ENCODE data around the gene LRRC55.

The LRRC55 gene

DNA sequence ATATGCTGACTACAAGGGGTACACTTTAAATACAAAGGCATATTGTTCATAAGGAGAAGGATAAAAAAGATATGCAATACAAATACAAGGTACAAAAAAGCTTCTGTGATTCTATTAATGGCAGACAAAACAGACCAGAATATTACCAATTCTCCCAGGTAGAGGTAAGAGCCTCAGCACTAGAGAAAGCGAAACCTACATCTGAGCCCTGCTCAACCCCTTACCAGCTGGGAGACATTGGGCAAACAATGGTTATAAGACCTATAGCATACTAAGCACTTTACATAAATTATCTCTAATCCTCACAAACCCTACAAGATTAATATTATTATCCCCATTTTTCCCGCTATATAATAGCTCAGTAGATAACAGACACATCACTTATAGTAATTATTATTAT lies 41.2 kb upstream of the LRRC55 start:
- WGBS = 50% methylated on average over 2 of the region's 2 CpGs
- Histone ChIP-seq H2BK5ac (ENCODE audit: low read depth, low read length, poor library complexity, severe bottlenecking) (no peak overlapping the region), H2BK15ac (ENCODE audit: low read depth, poor library complexity, severe bottlenecking) (no peak overlapping the region), H3K79me1 (replicated peaks; ENCODE audit: low read length, poor library complexity, severe bottlenecking) (no peaks in the 10 kb centered on the region), H3K4me3 (ENCODE audit: insufficient read depth in 1 of 2, low read depth in 1 of 2, low read length in 2 of 2) (no peak overlapping the region), H3K27ac (ENCODE audit: low read length, poor library complexity, severe bottlenecking) (no peak overlapping the region), H4K8ac (ENCODE audit: low read length) (no peak overlapping the region), H2BK12ac (ENCODE audit: low read length in 2 of 2) (no peak overlapping the region), H3K9ac (ENCODE audit: low read length) (no peak overlapping the region), H3K14ac (ENCODE audit: low read length in 2 of 2) (no peak overlapping the region), H3K4me1 (ENCODE audit: control insufficient read depth, insufficient read depth, low read depth, low read length) (no peaks in the 10 kb centered on the region), H2BK120ac (ENCODE audit: low read depth, low read length) (no peak overlapping the region), H3K4me2 (ENCODE audit: low read length, poor library complexity, severe bottlenecking) (no peak overlapping the region), H3K18ac (ENCODE audit: low read depth in 1 of 2, low read length in 2 of 2) (no peak overlapping the region), H3K4ac (ENCODE audit: low read depth in 1 of 2, low read length in 2 of 2) (no peak overlapping the region), H3K23ac (ENCODE audit: low read length in 2 of 2) (no peak overlapping the region), H3K36me3 (ENCODE audit: control insufficient read depth in 1 of 2, insufficient read depth in 2 of 2, low read depth in 1 of 2, low read length in 2 of 2) (no peaks in the 10 kb centered on the region), H3K27me3 (ENCODE audit: control insufficient read depth in 1 of 2, insufficient read depth in 1 of 2, low read length in 2 of 2) (peaks cover 3 to 22% of the 10 kb centered on the region in 2 experiments), H4K91ac (ENCODE audit: low read length) (no peak overlapping the region), H2AK5ac (ENCODE audit: low read length, severe bottlenecking) (no peak overlapping the region), H3K9me3 (ENCODE audit: control insufficient read depth, low read length) (no peaks in the 10 kb centered on the region), H2AFZ (ENCODE audit: low read depth, low read length) (no peak overlapping the region)
- DNase-seq = no peak

DNA sequence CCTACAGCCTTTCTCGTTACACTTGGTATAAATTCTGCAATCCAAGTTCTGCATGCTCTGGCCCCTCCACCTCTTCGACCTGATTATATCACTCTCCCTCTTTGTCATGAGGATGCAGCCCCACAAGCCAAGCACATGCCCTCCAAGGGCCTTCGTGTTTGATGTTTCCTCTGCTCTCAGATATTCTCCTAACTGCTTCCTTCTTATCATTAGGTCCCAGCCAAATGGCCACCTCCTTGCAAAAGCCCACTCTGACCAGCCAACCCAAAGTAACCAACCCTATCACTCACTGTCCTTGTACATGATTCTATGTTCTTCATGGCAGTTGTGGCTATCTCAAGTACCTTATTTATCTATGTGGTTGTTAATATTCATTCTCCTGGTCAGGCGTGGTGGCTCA lies 38.3 kb upstream of the LRRC55 start:
- no peak overlapping the region for H4K8ac ChIP-seq (ENCODE audit: low read length)
- 64% methylated on average over 4 of the region's 4 CpGs for WGBS
- H3K4me3 ChIP-seq (ENCODE audit: insufficient read depth in 1 of 2, low read depth in 1 of 2, low read length in 2 of 2) = no peak overlapping the region

GRCh38 chr11:57144075-57144474 lies 37.7 kb upstream of the LRRC55 start:
- H2AK5ac ChIP-seq (ENCODE audit: low read length, severe bottlenecking) = no peak overlapping the region
- H3K79me1 ChIP-seq (replicated peaks; ENCODE audit: low read length, poor library complexity, severe bottlenecking) = no peaks in the 10 kb centered on the region
- no peak overlapping the region for H3K23ac ChIP-seq (ENCODE audit: low read length in 2 of 2)
- H2BK5ac ChIP-seq (ENCODE audit: low read depth, low read length, poor library complexity, severe bottlenecking) = no peak overlapping the region
- no peak overlapping the region for H2BK120ac ChIP-seq (ENCODE audit: low read depth, low read length)
- no peak overlapping the region for H3K9ac ChIP-seq (ENCODE audit: low read length)
- no peaks in the 10 kb centered on the region for H3K9me3 ChIP-seq (ENCODE audit: control insufficient read depth, low read length)
- H3K4me2 ChIP-seq (ENCODE audit: low read length, poor library complexity, severe bottlenecking) = no peak overlapping the region
- no peak overlapping the region for H3K4ac ChIP-seq (ENCODE audit: low read depth in 1 of 2, low read length in 2 of 2)
- no peak overlapping the region for H3K4me3 ChIP-seq (ENCODE audit: insufficient read depth in 1 of 2, low read depth in 1 of 2, low read length in 2 of 2)
- H4K8ac ChIP-seq (ENCODE audit: low read length) = no peak overlapping the region
- no peak for DNase-seq
- H2BK12ac ChIP-seq (ENCODE audit: low read length in 2 of 2) = no peak overlapping the region
- no peak overlapping the region for H2BK15ac ChIP-seq (ENCODE audit: low read depth, poor library complexity, severe bottlenecking)
- H3K18ac ChIP-seq (ENCODE audit: low read depth in 1 of 2, low read length in 2 of 2) = no peak overlapping the region
- no peak overlapping the region for H3K14ac ChIP-seq (ENCODE audit: low read length in 2 of 2)
- H3K4me1 ChIP-seq (ENCODE audit: control insufficient read depth, insufficient read depth, low read depth, low read length) = no peaks in the 10 kb centered on the region
- 27% methylated on average over 5 of the region's 5 CpGs for WGBS
- H3K27ac ChIP-seq (ENCODE audit: low read length, poor library complexity, severe bottlenecking) = no peak overlapping the region
- H4K91ac ChIP-seq (ENCODE audit: low read length) = no peak overlapping the region
- H2AFZ ChIP-seq (ENCODE audit: low read depth, low read length) = no peak overlapping the region
- peaks cover 21 to 25% of the 10 kb centered on the region in 2 experiments for H3K27me3 ChIP-seq (ENCODE audit: control insufficient read depth in 1 of 2, insufficient read depth in 1 of 2, low read length in 2 of 2)
- no peaks in the 10 kb centered on the region for H3K36me3 ChIP-seq (ENCODE audit: control insufficient read depth in 1 of 2, insufficient read depth in 2 of 2, low read depth in 1 of 2, low read length in 2 of 2)

More for the DNA sequence above, 38.3 kb upstream of the LRRC55 start:
- Histone ChIP-seq H3K36me3 (ENCODE audit: control insufficient read depth in 1 of 2, insufficient read depth in 2 of 2, low read depth in 1 of 2, low read length in 2 of 2) (no peaks in the 10 kb centered on the region), H3K14ac (ENCODE audit: low read length in 2 of 2) (no peak overlapping the region), H3K27me3 (ENCODE audit: control insufficient read depth in 1 of 2, insufficient read depth in 1 of 2, low read length in 2 of 2) (peaks cover 14 to 25% of the 10 kb centered on the region in 2 experiments), H3K27ac (ENCODE audit: low read length, poor library complexity, severe bottlenecking) (no peak overlapping the region), H3K4me1 (ENCODE audit: control insufficient read depth, insufficient read depth, low read depth, low read length) (no peaks in the 10 kb centered on the region), H2BK120ac (ENCODE audit: low read depth, low read length) (no peak overlapping the region), H3K9me3 (ENCODE audit: control insufficient read depth, low read length) (no peaks in the 10 kb centered on the region), H3K79me1 (replicated peaks; ENCODE audit: low read length, poor library complexity, severe bottlenecking) (no peaks in the 10 kb centered on the region), H2BK5ac (ENCODE audit: low read depth, low read length, poor library complexity, severe bottlenecking) (no peak overlapping the region), H3K18ac (ENCODE audit: low read depth in 1 of 2, low read length in 2 of 2) (no peak overlapping the region), H2BK12ac (ENCODE audit: low read length in 2 of 2) (no peak overlapping the region), H3K4ac (ENCODE audit: low read depth in 1 of 2, low read length in 2 of 2) (no peak overlapping the region), H2AK5ac (ENCODE audit: low read length, severe bottlenecking) (no peak overlapping the region), H4K91ac (ENCODE audit: low read length) (no peak overlapping the region), H2AFZ (ENCODE audit: low read depth, low read length) (no peak overlapping the region), H3K23ac (ENCODE audit: low read length in 2 of 2) (no peak overlapping the region), H3K4me2 (ENCODE audit: low read length, poor library complexity, severe bottlenecking) (no peak overlapping the region), H3K9ac (ENCODE audit: low read length) (no peak overlapping the region), H2BK15ac (ENCODE audit: low read depth, poor library complexity, severe bottlenecking) (no peak overlapping the region)
- DNase-seq = no peak

GRCh38 chr11:57144531-57145320 lies 37.0 kb upstream of the LRRC55 start:
- Histone ChIP-seq H3K9me3 (ENCODE audit: control insufficient read depth, low read length) (no peaks in the 10 kb centered on the region), H2AFZ (ENCODE audit: low read depth, low read length) (no peak overlapping the region), H3K36me3 (ENCODE audit: control insufficient read depth in 1 of 2, insufficient read depth in 2 of 2, low read depth in 1 of 2, low read length in 2 of 2) (no peaks in the 10 kb centered on the region), H3K27me3 (ENCODE audit: control insufficient read depth in 1 of 2, insufficient read depth in 1 of 2, low read length in 2 of 2) (peaks cover 25 to 27% of the 10 kb centered on the region in 2 experiments), H4K8ac (ENCODE audit: low read length) (no peak overlapping the region), H2AK5ac (ENCODE audit: low read length, severe bottlenecking) (no peak overlapping the region), H2BK15ac (ENCODE audit: low read depth, poor library complexity, severe bottlenecking) (no peak overlapping the region), H3K4ac (ENCODE audit: low read depth in 1 of 2, low read length in 2 of 2) (no peak overlapping the region), H3K4me2 (ENCODE audit: low read length, poor library complexity, severe bottlenecking) (no peak overlapping the region), H4K91ac (ENCODE audit: low read length) (no peak overlapping the region), H3K27ac (ENCODE audit: low read length, poor library complexity, severe bottlenecking) (no peak overlapping the region), H3K14ac (ENCODE audit: low read length in 2 of 2) (no peak overlapping the region), H3K4me3 (ENCODE audit: insufficient read depth in 1 of 2, low read depth in 1 of 2, low read length in 2 of 2) (no peak overlapping the region), H3K23ac (ENCODE audit: low read length in 2 of 2) (no peak overlapping the region), H3K4me1 (ENCODE audit: control insufficient read depth, insufficient read depth, low read depth, low read length) (no peaks in the 10 kb centered on the region), H3K18ac (ENCODE audit: low read depth in 1 of 2, low read length in 2 of 2) (no peak overlapping the region), H2BK120ac (ENCODE audit: low read depth, low read length) (no peak overlapping the region), H3K9ac (ENCODE audit: low read length) (no peak overlapping the region), H3K79me1 (replicated peaks; ENCODE audit: low read length, poor library complexity, severe bottlenecking) (no peaks in the 10 kb centered on the region), H2BK12ac (ENCODE audit: low read length in 2 of 2) (no peak overlapping the region), H2BK5ac (ENCODE audit: low read depth, low read length, poor library complexity, severe bottlenecking) (no peak overlapping the region)
- 22% methylated on average over 7 of the region's 9 CpGs for WGBS
- DNase-seq = no peak
